Measurements from ENCODE around the gene CDK6.

The CDK6 gene

DNA sequence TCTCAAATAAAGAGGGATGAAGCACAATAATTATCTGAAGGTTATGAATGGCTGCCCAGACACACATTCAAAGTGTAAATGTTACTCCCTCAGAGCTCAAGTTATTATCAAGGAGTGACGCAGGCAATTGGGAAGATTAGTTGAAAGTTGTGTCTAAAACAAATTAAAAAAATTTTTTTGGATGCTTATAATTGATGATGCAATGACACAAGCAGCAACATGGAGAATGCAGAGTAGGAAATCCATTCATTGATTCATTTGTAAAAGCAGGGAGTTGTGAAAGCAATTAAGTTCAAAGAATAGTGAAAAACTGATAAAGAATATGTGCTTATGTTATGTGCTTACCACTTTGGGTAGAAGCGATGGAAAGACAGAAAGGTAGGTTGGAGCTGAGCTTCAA, 120.4 kb downstream of the CDK6 start:
- in situ Hi-C loops (cut with MboI; ENCODE audit: low sequenced_read_pairs) = no loop called here

DNA sequence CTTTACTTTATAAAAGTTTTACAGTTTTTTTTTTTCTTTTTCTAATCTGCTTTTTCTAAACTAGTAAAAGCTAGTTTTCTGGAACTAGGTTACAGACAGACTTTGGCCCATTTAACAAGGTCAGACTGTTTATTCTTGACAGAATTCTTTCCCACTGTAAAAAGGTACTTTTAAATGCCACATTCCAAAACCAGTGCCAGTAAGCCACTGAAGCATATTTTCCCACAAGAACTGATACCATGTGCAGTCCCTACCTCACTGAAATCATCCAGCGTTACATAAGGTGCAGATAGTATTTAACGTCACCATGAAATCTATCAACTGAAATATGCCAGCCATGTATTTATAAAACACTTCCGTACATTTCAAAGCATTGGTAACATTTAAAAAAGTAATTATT, 121.6 kb downstream of the CDK6 start:
- in situ Hi-C loops (cut with MboI; ENCODE audit: low sequenced_read_pairs) = no loop called here

DNA sequence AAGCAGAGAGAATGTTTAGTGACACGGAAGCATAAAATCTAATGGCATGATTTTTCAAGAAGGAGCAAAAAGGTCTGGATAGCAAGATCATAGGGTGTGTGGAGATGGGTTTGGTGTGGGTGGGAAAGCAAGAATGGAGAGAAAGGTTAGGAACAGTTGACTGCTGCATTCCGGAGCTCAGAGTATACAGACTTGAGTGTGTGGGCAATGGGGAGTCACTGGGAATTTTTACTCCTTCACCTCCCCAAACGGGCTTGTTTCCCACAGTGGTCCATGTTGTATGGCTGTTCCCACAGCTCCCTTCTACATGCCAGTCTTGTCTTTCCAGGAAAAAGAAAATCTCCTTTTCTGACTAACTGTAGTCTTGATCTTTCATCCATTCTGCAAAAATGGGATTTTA, 122.1 kb downstream of the CDK6 start:
- in situ Hi-C loops (cut with MboI; ENCODE audit: low sequenced_read_pairs) = no loop called here

DNA sequence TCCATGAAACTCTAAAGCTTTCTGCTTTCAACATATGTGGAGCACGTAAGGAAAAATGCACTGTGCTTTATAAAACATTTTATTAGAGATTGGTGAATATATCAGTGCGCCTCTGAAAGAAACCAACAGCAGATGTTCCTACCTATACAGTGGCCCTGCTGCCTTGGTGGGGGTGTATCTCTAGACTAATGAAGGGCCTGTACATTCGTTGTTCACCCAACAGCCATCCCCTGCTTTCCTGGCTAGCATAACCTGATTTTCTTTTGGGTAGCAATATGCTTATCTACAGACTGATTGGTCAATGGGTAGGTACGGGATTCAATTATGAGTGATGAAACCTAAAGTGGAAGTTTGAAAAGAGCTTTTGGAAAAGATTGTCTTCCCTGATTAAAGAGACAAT, 126.5 kb downstream of the CDK6 start:
- in situ Hi-C loops (cut with MboI; ENCODE audit: low sequenced_read_pairs) = no loop called here

DNA sequence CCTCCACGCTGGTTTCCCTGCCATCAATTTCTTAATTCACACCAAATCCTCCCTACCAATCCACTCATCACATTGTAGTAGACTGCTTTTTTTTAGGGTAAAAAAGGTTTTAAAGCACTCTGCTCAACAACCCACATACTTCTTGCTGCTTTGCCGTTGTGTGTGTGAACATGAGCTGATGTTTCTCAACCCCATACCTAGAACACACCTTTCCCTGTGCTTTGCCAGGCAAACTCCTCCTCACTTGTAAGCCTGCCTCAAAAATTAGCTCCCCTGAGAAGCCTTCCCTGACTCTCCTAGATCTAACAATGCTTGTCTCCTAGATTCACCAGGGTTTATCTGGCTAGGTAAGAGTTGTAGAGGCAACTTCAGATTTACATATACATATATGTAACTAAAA, 127.2 kb downstream of the CDK6 start:
- in situ Hi-C loops (cut with MboI; ENCODE audit: low sequenced_read_pairs) = no loop called here

DNA sequence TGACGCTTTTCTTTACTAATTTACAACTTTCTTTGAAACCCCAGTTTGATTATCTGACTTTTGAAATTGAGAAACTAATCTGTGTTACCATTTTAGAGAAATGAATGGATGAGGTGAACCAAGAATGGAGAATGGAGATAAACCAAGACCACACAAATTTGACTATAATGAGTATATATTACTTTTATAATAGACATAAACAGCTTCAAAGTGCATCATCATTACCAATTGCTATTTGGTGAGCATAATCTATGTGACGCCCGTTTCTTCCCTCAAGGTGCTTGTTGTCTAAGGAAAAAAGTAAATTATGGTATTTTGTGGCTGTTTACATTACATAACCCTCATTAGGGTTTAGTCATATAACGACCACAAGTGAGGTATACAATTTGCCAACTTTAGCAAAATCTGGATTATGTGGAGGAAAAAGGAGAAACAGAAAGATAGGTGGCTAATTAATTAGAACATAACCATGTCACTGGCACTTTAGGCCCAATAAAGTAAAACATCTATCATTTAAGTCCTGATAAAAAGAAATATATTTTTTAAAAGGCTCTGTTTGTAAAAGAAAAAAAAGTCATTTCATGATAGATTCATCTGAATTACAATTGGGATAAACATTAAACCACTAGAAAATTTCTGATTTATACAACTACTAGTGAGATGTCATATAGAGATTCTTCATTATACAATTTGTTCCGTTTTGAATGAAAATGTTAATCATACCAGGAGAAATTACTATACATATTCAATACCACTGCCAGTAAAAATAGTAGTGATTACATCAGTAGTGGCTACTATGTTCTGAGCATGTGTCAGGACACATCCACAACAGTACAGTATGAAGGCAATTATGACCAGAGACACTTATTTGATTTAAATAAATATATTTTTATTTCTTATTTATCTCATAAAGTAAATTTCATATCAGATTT, 128.0 kb downstream of the CDK6 start:
- in situ Hi-C loops (cut with MboI; ENCODE audit: low sequenced_read_pairs) = no loop called here

DNA sequence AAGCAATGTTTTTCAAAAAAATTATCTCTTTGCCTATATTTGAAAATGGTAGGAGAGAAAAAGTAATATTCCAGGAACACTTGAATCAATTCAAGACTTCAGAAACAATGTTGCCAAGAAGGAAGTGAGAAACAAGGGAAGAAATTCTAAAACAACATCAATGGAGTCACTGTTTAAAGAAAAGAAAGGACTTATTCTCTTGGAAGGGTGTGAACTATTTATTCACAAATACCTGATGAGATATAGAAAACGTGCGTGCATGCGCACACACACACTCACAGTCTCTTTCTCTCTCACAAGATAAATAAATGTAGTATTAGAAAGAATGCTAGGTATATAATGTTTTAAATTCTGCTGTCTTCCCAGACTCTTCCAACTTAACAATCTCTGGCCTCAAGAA, 128.9 kb downstream of the CDK6 start:
- in situ Hi-C loops (cut with MboI; ENCODE audit: low sequenced_read_pairs) = no loop called here

DNA sequence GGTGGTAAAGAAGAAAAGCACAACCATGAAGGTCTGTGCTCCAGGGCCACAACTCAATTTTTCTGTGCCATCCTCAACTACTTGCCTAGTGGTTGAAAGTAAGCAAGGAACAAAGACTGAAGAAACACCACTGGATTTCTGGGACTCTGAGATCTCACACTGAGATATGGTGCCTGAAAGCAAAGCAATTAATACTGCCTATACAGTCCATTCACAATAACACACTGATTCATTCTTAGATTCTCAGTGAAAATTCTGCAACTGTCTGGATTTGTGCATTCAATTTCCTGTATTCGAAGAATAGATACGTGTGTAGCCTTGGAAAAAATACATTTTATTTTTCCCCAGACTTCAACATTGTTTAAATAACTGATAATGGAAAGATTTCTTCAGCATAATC, 129.8 kb downstream of the CDK6 start:
- in situ Hi-C loops (cut with MboI; ENCODE audit: low sequenced_read_pairs) = no loop called here

DNA sequence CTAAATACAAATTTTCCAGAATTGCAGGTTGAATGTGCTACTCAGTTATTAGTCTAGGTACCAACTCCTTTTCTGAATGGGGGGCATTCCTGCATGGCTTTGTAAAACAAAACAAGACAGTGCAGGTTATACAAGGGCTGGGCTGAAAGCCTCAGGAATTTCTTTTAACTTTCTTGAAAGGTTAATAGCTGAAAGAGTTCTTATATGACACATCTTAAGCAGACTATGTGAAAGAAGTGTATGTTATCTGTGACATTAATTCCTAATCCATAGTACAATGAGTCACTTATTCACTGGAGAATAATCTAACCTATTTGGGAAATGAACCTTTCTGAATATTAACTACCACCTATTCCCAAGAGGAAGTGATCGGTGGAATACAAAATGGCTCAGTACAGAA, 130.5 kb downstream of the CDK6 start:
- in situ Hi-C loops (cut with MboI; ENCODE audit: low sequenced_read_pairs) = no loop called here

DNA sequence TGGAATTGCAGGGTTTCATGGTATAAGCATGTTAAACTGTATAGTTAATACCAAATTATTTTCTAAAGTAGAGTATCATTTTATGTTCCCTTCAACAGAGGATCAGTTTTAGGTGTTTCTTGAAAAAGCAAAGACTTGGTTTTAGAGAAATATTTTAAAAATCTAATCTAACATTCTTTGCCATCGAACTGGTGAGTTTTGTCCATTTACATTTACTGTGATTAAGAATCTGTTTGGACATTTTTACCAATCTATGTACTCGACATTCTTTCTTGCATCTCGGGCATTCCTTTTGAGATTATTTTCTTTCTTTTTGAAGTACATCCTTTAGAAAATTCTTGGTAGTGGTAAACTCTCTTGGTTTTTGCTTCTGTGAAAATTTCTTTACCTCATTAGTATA, 131.5 kb downstream of the CDK6 start:
- in situ Hi-C loops (cut with MboI; ENCODE audit: low sequenced_read_pairs) = no loop called here

DNA sequence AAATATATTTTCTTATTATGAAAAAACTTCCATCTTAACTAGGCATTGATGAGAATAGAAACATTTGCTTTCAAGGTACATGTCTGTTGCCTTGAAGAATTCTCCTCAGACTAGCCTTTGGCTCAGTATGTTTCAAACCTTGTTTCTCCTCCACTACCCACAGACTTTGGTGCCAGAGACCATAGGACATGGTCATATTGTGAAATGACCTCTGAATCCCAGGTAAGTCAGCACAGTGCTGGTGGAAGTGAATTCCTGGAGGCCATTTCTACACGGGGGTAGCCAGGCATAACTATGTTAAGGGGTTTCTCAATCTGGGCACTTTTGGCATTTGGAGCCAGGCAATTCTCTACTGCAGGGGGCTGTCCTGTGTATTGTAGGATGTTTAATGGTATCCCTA, 133.8 kb downstream of the CDK6 start:
- in situ Hi-C loops (cut with MboI; ENCODE audit: low sequenced_read_pairs) = no loop called here

DNA sequence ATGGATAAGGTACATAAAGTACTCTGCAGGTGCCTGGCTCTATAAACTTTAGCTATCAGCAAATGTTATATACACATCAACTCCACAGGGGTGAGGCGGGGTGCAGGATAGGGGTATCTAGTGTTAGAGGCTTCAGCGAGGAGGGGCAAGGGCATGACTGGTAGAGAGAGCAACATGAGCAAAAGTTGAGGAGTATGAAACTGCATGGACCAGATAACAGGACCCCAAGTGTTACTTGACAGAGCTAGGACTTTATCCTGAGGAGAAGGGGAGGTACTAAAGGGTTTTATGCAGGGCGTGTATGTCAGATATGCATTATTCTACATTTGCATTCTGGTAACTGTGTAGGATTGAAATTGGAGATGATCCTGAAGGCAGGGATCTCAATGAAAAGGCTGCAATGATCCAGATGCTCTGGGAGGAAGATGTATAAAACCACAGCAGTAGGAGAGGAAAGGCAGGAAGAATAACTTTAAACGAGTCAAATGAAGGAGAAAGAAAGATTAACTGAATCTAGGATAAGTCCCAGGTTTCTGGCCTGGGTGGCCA, 136.3 kb downstream of the CDK6 start:
- in situ Hi-C loops (cut with MboI; ENCODE audit: low sequenced_read_pairs) = no loop called here

DNA sequence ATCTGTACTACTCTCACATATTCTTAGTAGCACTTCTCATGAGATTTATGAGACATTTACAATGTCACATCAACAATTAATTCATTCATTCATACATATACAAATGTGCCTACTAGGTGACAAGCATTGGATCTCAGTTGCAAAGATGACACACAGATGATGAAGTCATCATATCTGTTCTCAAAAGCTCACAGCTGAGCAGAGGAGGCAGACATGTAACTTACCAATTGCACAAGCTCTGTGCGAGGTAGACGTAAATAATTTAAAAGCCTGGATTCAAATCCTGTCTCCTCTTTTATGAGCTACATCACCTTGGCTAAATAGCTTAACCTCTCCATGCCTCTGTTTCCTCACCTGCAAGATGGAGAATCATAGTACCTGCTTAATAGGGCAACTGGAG, 136.8 kb downstream of the CDK6 start:
- in situ Hi-C loops (cut with MboI; ENCODE audit: low sequenced_read_pairs) = no loop called here

DNA sequence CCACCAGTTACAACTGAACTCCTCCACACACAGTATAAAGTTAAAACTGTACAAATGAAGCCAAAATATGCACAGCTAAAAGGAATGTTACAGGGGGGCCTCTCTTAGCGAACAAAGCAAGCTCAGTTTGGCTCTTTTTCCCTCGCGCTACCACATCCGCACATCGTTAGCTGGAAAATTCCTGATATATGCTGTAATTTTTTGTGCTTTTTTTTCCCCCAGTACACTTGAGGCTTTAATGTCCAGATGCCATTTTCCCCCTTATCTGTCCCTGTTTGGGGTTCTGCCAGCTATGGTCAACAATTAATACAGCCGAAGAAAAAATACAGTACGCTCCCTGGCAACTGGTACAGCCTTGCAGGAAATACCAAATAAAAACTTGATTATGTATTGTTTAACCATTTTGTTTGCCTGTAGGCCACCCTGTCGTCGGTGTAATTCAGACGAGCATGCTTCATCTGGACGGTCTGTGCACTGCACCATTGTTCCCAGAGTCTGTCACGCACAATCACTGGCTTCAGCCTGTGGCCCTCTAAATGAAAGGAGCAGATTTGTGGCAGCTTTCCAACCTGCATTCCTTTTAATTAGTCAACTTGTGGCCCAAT, 138.0 kb downstream of the CDK6 start:
- in situ Hi-C loops (cut with MboI; ENCODE audit: low sequenced_read_pairs) = no loop called here

DNA sequence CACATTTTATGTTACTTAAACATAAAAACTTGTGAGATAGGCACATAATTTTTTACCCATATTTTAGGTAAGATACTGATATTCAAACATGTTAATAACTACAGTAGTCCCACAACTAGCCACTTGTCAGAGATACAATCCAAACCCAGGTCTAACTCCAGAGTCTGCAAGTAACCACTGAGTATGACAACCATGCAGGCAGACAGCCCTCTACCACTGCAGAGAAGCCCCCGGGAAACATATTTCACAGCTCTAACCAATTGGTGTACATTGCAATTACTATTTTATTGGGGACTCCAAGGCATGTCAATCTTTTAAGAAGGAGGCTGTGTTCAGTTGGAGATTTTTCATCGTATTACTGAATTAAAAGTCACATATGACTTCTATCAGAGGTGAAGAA, 139.0 kb downstream of the CDK6 start:
- in situ Hi-C loops (cut with MboI; ENCODE audit: low sequenced_read_pairs) = no loop called here

DNA sequence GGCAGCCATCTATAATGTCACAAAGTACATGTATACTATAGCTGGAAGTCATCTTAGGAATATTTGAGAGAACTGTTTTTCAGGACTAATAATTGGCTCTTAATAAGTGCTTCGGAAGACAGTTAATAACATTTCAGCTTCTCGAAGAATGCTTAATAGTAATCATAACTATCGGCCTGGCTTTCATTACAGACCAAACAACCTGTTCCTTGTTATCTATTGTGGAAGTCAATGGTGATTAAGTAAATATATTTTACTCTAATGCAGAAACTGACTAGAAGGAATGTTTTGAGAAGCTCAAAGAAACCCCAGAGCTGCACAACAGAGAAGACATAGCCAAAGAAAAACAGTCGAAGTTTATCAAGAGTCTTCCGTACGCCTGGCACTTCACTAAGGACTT, 139.4 kb downstream of the CDK6 start:
- in situ Hi-C loops (cut with MboI; ENCODE audit: low sequenced_read_pairs) = no loop called here

DNA sequence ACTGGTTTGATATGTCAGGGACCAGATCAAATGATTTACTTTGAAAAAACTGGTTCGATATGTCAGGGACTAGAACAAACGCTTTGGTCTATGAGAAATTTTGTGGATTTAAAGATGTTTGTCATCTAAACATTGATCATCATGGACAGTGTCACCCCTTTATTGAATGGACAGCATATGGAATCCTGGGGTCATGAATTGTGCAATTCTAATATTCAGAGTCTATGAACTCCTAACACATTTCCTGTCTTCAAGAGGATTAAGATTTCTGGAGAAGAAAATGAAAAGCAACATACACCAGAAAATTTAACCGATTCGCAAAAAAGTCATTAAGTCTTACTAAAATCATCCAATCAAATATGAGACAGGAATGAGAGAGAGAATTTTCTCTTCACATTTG, 139.8 kb downstream of the CDK6 start:
- in situ Hi-C loops (cut with MboI; ENCODE audit: low sequenced_read_pairs) = no loop called here

DNA sequence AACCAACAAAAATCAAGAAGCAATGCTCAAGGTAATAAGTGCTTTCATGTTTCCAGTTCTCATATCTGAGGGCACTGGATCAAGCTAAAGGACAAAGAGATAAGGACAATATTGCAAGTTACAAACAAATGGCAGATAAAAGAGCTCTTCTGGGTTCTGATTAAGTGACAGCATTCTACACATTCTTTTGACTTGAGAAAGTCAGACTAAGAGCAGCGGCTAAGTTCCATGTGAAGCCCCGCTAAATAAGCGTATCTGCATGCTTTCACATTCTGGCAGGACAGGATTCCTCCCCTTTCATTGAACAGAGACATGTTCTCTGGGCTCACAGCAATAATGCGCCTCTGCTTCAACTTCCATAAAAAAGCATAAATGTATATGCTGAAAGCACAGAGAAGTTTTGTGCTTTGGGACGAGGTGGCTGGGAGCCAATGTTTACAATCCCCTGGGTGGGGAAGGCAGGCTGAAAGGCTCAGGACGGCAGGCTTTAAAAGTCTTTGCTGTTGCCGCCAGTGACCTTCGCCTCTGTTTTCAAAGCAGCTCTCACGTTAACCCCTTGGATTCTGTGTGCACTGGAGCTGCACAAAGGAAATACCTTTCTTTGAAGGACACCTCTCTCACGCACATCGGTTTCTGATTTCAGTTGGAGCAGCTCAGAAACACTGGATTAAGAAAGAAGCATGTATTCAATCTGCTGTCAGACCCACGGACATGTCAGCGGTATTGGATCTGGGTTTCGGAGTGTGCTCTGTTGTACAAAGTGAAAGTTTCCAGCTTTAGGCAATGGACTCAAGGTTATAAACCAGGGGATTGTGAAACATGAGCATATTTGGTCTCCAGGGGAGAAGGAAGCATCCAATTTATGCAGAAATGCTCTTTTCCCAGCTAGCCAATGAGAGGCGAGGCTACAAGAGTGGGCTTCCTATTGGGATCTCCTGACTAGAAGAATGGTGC, 140.8 kb downstream of the CDK6 start:
- in situ Hi-C loops (cut with MboI; ENCODE audit: low sequenced_read_pairs) = no loop called here

DNA sequence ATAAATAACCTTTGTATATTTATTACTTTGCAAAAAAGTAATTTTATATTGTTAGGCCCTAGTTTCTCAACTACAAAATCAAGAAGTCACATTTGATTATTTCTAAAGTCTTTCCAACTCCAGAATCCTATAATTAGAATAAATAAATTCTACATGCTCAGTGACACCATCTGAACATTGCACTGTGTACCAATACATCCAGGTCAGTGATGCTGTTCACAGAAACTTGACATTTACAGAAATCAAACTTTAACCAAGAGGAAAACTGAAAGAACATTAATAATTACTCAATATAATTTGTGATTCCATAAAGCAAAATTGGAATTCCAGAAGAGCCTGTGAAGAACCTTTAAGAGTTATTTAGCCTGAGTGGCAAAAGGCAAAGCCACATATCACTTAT, 142.2 kb downstream of the CDK6 start:
- in situ Hi-C loops (cut with MboI; ENCODE audit: low sequenced_read_pairs) = no loop called here

DNA sequence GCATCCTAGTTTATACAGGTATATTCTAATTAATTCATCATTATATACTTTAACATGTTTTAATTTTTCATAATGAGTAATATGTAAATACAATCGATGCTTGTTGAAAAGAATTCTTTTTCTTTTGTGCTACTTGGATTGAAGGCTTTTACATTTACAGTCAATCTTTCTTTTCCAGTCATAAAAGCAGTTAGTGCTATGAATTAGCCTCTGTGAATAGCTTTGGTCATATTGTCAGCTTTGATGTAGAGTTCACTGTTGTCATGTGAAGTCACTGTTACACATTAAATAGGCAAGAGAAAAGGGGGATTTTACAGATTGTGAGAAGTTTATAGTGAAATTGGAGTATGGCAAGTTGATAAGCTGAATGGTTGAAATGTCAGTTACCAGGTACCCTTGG, 142.9 kb downstream of the CDK6 start:
- in situ Hi-C loops (cut with MboI; ENCODE audit: low sequenced_read_pairs) = no loop called here

DNA sequence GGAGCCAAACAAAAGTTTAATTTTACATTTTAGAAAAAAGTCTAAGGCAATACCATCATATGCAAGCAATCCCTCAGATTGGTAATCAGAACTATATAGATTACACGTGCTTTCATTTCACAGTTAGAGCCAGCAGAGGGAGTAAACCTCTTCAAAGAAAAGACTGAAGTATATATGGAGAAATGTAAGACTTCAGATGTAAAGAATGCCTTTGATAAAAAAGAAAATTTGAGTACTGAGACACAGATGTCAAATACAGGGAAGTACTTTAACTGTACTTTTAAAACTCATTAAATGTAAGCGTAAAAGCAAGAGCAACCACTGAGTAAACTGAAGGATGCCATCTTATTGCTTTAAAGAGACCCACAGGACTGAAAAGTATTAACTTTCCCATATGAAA, 144.8 kb downstream of the CDK6 start:
- in situ Hi-C loops (cut with MboI; ENCODE audit: low sequenced_read_pairs) = no loop called here

Data from HL-60/S4 (cell line).